H9 (cell line): ENCODE measurements around the gene RIMBP2. TPM values are rescaled to one million over a fixed set of nuclear protein-coding genes. Genes with fewer than 3 reads are reported as not detected.
A peak's percentile ranks its signal among the peaks of the same experiment; 100 is the strongest.

Experiments
- DNase-seq: peaks from one replicate; pipeline ENCODE4 v3.0.0-alpha.2; 2017
- H2AFZ ChIP-seq: one replicate; pipeline ENCODE4 v1.6.1; 2013; ENCODE audit warnings: mild to moderate bottlenecking, low read length, control low read depth, moderate library complexity
- H2AK5ac ChIP-seq: 2 replicates; pipeline ENCODE4 v1.6.1; 2013; ENCODE audit warnings: low read length, control low read depth, mixed read lengths; ENCODE audit not compliant: insufficient read length
- H2BK120ac ChIP-seq: one replicate; pipeline ENCODE4 v1.6.1; 2013; ENCODE audit warnings: low read depth, mild to moderate bottlenecking, low read length, control low read depth, inconsistent platforms; ENCODE audit not compliant: poor library complexity, severe bottlenecking
- H2BK12ac ChIP-seq: 2 replicates; pipeline ENCODE4 v1.6.1; 2013; ENCODE audit warnings: low read length, control low read depth, mixed read lengths, low read depth; ENCODE audit not compliant: insufficient read length
- H2BK15ac ChIP-seq: 2 replicates; pipeline ENCODE4 v1.6.1; 2013; ENCODE audit warnings: low read depth, low read length, control low read depth
- H2BK20ac ChIP-seq: one replicate; pipeline ENCODE4 v1.6.1; 2013; ENCODE audit warnings: low read depth, mild to moderate bottlenecking, low read length, control low read depth, inconsistent platforms; ENCODE audit not compliant: poor library complexity, severe bottlenecking
- H2BK5ac ChIP-seq: 2 replicates; pipeline ENCODE4 v1.6.1; 2013; ENCODE audit warnings: low read length, control low read depth, mixed read lengths; ENCODE audit not compliant: insufficient read length
- H3K14ac ChIP-seq: 2 replicates; pipeline ENCODE4 v1.6.1; 2013; ENCODE audit warnings: low read length, control low read depth; ENCODE audit not compliant: insufficient read depth
- H3K18ac ChIP-seq: 2 replicates; pipeline ENCODE4 v1.6.1; 2013; ENCODE audit warnings: low read depth, mild to moderate bottlenecking, mixed read lengths, low read length, control low read depth; ENCODE audit not compliant: insufficient read length
- H3K23ac ChIP-seq: 2 replicates; pipeline ENCODE4 v1.6.1; 2013; ENCODE audit warnings: low read length, control low read depth, mixed read lengths, low read depth; ENCODE audit not compliant: insufficient read length
- H3K23me2 ChIP-seq: 2 replicates; pipeline ENCODE4 v1.6.1; 2013; ENCODE audit warnings: low read depth, mild to moderate bottlenecking, mixed read lengths, low read length, control low read depth; ENCODE audit not compliant: insufficient read length, poor library complexity, severe bottlenecking
- H3K27ac ChIP-seq: 2 replicates; pipeline ENCODE4 v1.5.1; 2013; ENCODE audit warnings: low read length, control low read depth, mixed read lengths, low read depth; ENCODE audit not compliant: insufficient read length
- H3K27me3 ChIP-seq: 2 replicates; pipeline ENCODE4 v1.6.1; 2013; ENCODE audit warnings: low read length, control low read depth, inconsistent platforms; ENCODE audit not compliant: insufficient read depth
- H3K4ac ChIP-seq: 2 replicates; pipeline ENCODE4 v1.6.1; 2013; ENCODE audit warnings: low read depth, mild to moderate bottlenecking, control low read depth, inconsistent platforms, low read length, moderate library complexity
- H3K4me1 ChIP-seq: 2 replicates; pipeline ENCODE4 v1.6.1; 2013; ENCODE audit warnings: low read length, control low read depth, inconsistent platforms; ENCODE audit not compliant: insufficient read depth
- H3K4me2 ChIP-seq: 2 replicates; pipeline ENCODE4 v1.6.1; 2013; ENCODE audit warnings: low read length, control low read depth, mixed read lengths; ENCODE audit not compliant: insufficient read length, insufficient read depth
- H3K56ac ChIP-seq: 2 replicates; pipeline ENCODE4 v1.6.1; 2013; ENCODE audit warnings: low read depth, mild to moderate bottlenecking, mixed read lengths, low read length, control low read depth; ENCODE audit not compliant: insufficient read length
- H3K79me1 ChIP-seq: 2 replicates; pipeline ENCODE4 v1.6.1; 2013; ENCODE audit warnings: low read depth, mild to moderate bottlenecking, moderate library complexity, low read length, control low read depth, inconsistent platforms; ENCODE audit not compliant: insufficient read depth, poor library complexity, severe bottlenecking
- H3K79me2 ChIP-seq: 2 replicates; pipeline ENCODE4 v1.6.1; 2013; ENCODE audit warnings: low read length, control low read depth, inconsistent platforms; ENCODE audit not compliant: insufficient read depth
- H3K9ac ChIP-seq: 2 replicates; pipeline ENCODE4 v1.6.1; 2013; ENCODE audit warnings: low read length, control low read depth, mixed read lengths; ENCODE audit not compliant: insufficient read length; ENCODE audit errors: extremely low read depth
- H3K9me3 ChIP-seq: one replicate; pipeline ENCODE4 v1.6.1; 2013; ENCODE audit warnings: low read depth, low read length, inconsistent platforms; ENCODE audit not compliant: control insufficient read depth
- H3T11ph ChIP-seq: one replicate; pipeline ENCODE4 v1.6.1; 2013; ENCODE audit warnings: mild to moderate bottlenecking, low read length, control low read depth, inconsistent platforms
- H4K20me1 ChIP-seq: one replicate; pipeline ENCODE4 v1.6.1; 2013; ENCODE audit not compliant: control insufficient read depth, insufficient read length, insufficient read depth
- H4K5ac ChIP-seq: 2 replicates; pipeline ENCODE4 v1.6.1; 2013; ENCODE audit warnings: low read depth, mild to moderate bottlenecking, mixed read lengths, low read length, control low read depth; ENCODE audit not compliant: insufficient read length
- H4K8ac ChIP-seq: replicated peaks from 2 replicates; pipeline ENCODE4 v1.6.1; 2013; ENCODE audit warnings: low read length, control low read depth, mixed read lengths, low read depth; ENCODE audit not compliant: insufficient read length
- H4K91ac ChIP-seq: 2 replicates; pipeline ENCODE4 v1.6.1; 2013; ENCODE audit warnings: low read depth, mild to moderate bottlenecking, moderate library complexity, mixed read lengths, low read length, control low read depth; ENCODE audit not compliant: insufficient read length
- H3K27ac Mint-ChIP-seq, 3 experiments: 2 replicates in 2 of 3; 3 replicates in 1 of 3; pipeline ENCODE4 v1.8.0; 2020 to 2021; ENCODE audit warnings: mixed read lengths in 3 of 3, mild to moderate bottlenecking in 1 of 3, moderate library complexity in 1 of 3
- H3K27me3 Mint-ChIP-seq: 2 replicates; pipeline ENCODE4 v1.8.0; 2021; ENCODE audit warnings: low read depth, mild to moderate bottlenecking, moderate library complexity, mixed read lengths
- H3K36me3 Mint-ChIP-seq, 3 experiments: 2 replicates in 2 of 3; 3 replicates in 1 of 3; pipeline ENCODE4 v1.8.0; 2020 to 2021; ENCODE audit warnings: low read depth in 3 of 3, mixed read lengths in 3 of 3; ENCODE audit not compliant: insufficient read depth in 1 of 3
- H3K4me1 Mint-ChIP-seq, 2 experiments: 2 replicates each; pipeline ENCODE4 v1.8.0; 2020; ENCODE audit warnings: mixed read lengths in 2 of 2
- H3K4me3 Mint-ChIP-seq, 2 experiments: 2 replicates in 1 of 2; 3 replicates in 1 of 2; pipeline ENCODE4 v1.8.0; 2020 to 2021; ENCODE audit warnings: mild to moderate bottlenecking in 2 of 2, mixed read lengths in 2 of 2, moderate library complexity in 1 of 2
- H3K9me3 Mint-ChIP-seq, 2 experiments: 2 replicates in 1 of 2; 3 replicates in 1 of 2; pipeline ENCODE4 v1.8.0; 2020; ENCODE audit warnings: mild to moderate bottlenecking in 2 of 2, mixed read lengths in 2 of 2, moderate library complexity in 1 of 2
- WGBS: extraction: QIAGEN DNeasy Blood & Tissue Kit; methylation state at CpG from one replicate; pipeline ENCODE4 v1.1.7; 2013; ENCODE audit warnings: missing lambda C conversion rate, low lambda C conversion rate, mixed read lengths; ENCODE audit not compliant: insufficient read length; ENCODE audit errors: extremely low coverage; 5-methylcytosine and 5-hydroxymethylcytosine counted together
- total RNA-seq: library from RNA; stranded (reverse); gene quantifications from 2 replicates; pipeline ENCODE4 v1.2.1, GENCODE V29; 2021
- TF ChIP-seq, protein P1 (sequence below): fragments of 200-600 bp; sonication (generic); conservative IDR thresholded peaks from 3 replicates; pipeline ENCODE4 v1.8.0; 2021; ENCODE audit warnings: antibody characterized with exemption, mild to moderate bottlenecking

Gene RIMBP2
- total RNA-seq, 1 experiment from 2014 or later: 0.70 TPM

DNA sequence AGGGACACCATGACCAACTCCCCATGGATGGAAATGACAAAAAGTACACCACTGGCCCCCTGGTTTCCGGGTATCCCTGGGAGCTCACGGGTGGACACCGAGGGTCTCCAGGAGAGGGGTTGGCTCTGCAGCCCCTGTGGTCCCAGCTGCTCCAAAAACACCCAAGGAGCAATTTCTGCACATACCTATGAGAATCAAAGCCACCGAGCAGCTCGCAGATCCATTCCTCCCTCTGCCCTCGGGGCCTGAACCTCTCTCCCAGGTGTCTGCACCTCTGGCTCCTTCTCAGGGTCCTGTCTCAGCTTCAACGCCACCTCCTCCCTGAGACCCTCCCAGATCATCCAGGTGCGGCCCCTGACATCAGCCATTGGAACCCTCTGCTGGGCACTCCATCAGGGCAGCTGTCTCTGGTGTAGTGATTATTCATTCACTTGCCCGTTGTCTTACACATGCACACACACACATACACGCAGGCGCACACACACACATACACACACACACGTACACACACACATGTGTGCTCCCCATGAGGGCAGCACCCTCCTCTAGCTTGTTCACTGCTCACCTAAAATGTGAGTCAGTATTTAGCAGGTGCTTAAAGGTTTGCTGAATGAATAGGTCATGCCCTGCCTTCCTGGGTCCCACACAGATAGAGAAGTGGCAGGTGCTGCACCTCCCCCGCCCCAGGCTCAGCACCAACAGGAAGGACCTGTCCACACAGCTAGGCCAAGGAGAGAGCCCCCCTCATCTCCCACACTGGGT, 5.9 kb downstream of the RIMBP2 start:
- Histone ChIP-seq H3K14ac (no peak overlapping the region), H3K18ac (no peak overlapping the region), H2BK120ac (no peak overlapping the region), H3K56ac (no peak overlapping the region), H3K9ac (no peak overlapping the region), H3K79me2 (no peaks in the 10 kb centered on the region), H4K20me1 (no peaks in the 10 kb centered on the region), H2BK15ac (no peak overlapping the region), H3K23me2 (peaks cover 11% of the 10 kb centered on the region), H3K4me2 (no peak overlapping the region), H4K91ac (no peak overlapping the region), H2AK5ac (no peak overlapping the region), H3K4ac (no peak overlapping the region), H4K8ac (no peak overlapping the region), H3K27me3 (peaks cover 21% of the 10 kb centered on the region), H3K9me3 (no peaks in the 10 kb centered on the region), H3K4me1 (no peaks in the 10 kb centered on the region), H3K79me1 (no peaks in the 10 kb centered on the region), H3K27ac (no peak overlapping the region), H2BK20ac (no peak overlapping the region), H2AFZ (no peak overlapping the region), H2BK12ac (no peak overlapping the region), H4K5ac (no peak overlapping the region), H3T11ph (no peak overlapping the region), H2BK5ac (no peak overlapping the region), H3K23ac (no peak overlapping the region)
- peaks cover 18 to 32% of the 10 kb centered on the region in 2 experiments for H3K4me1 Mint-ChIP-seq
- TF ChIP-seq, protein P1, sequence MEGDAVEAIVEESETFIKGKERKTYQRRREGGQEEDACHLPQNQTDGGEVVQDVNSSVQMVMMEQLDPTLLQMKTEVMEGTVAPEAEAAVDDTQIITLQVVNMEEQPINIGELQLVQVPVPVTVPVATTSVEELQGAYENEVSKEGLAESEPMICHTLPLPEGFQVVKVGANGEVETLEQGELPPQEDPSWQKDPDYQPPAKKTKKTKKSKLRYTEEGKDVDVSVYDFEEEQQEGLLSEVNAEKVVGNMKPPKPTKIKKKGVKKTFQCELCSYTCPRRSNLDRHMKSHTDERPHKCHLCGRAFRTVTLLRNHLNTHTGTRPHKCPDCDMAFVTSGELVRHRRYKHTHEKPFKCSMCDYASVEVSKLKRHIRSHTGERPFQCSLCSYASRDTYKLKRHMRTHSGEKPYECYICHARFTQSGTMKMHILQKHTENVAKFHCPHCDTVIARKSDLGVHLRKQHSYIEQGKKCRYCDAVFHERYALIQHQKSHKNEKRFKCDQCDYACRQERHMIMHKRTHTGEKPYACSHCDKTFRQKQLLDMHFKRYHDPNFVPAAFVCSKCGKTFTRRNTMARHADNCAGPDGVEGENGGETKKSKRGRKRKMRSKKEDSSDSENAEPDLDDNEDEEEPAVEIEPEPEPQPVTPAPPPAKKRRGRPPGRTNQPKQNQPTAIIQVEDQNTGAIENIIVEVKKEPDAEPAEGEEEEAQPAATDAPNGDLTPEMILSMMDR: no peak
- peaks cover 75% of the 10 kb centered on the region for H3K27me3 Mint-ChIP-seq
- WGBS: no CpG with 5 or more reads among the region's 13 CpGs
- H3K27ac Mint-ChIP-seq: no peak overlapping the region
- no peak overlapping the region for H3K4me3 Mint-ChIP-seq
- H3K9me3 Mint-ChIP-seq: no peaks in the 10 kb centered on the region; a peak in 1 of 5 replicates
- peak; percentile 24 for DNase-seq
- no peaks in the 10 kb centered on the region for H3K36me3 Mint-ChIP-seq
